Esophagus muscularis mucosa (tissue), 4 donors: ENCODE results near the gene KDM5A. TPM values are rescaled to one million over a fixed set of nuclear protein-coding genes. Genes with fewer than 3 reads are reported as not detected.

Experiments used
- DNase-seq: peaks from one replicate; pipeline ENCODE4 v3.0.0-alpha.2; 2017; ENCODE audit errors: extremely low spot score
- H3K27ac ChIP-seq, 4 donors: fragments of 200-600 bp; sonication (generic); replicated peaks in 1 of 4; 1 replicate in 3 of 4; 2 replicates in 1 of 4; pipeline ENCODE4 v1.5.1; 2016 to 2019; ENCODE audit warnings: mild to moderate bottlenecking in 1 of 4
- H3K27me3 ChIP-seq, 4 donors: fragments of 200-600 bp; sonication (generic); one replicate each; pipeline versions ENCODE4 v1.5.1 to v1.6.0; 2016 to 2019
- H3K36me3 ChIP-seq, 4 donors: fragments of 200-600 bp; sonication (generic); one replicate each; pipeline ENCODE4 v1.5.1; 2016 to 2019
- H3K4me1 ChIP-seq, 4 donors: fragments of 200-600 bp; sonication (generic); one replicate each; pipeline ENCODE4 v1.5.1; 2016 to 2019
- H3K4me3 ChIP-seq, 4 donors: fragments of 200-600 bp; sonication (generic); 1 replicate in 2 of 4; 2 replicates in 2 of 4; pipeline ENCODE4 v1.5.1; 2016 to 2019; ENCODE audit warnings: mild to moderate bottlenecking in 4 of 4, moderate library complexity in 1 of 4
- H3K9me3 ChIP-seq, 4 donors: fragments of 200-600 bp; sonication (generic); 1 replicate in 3 of 4; 2 replicates in 1 of 4; pipeline ENCODE4 v1.5.1; 2016 to 2019
- CTCF ChIP-seq, 3 experiments: fragments of 200-600 bp in 2 of 3; fragments of 450-650 bp in 1 of 3; sonication (generic) in 2 of 3; IDR thresholded peaks; one replicate each; pipeline ENCODE4 v1.5.1; 2017 to 2019; ENCODE audit warnings: antibody characterized with exemption in 3 of 3, mild to moderate bottlenecking in 2 of 3, moderate library complexity in 1 of 3
- EP300 ChIP-seq: sonication (generic); formaldehyde crosslinking; IDR thresholded peaks from one replicate; pipeline ENCODE4 v1.6.1; 2017; ENCODE audit warnings: antibody characterized with exemption
- POLR2A ChIP-seq: fragments of 450-650 bp; IDR thresholded peaks from one replicate; pipeline ENCODE4 v1.6.1; 2017; ENCODE audit warnings: antibody characterized with exemption, moderate library complexity, mild to moderate bottlenecking, low read depth
- POLR2AphosphoS5 ChIP-seq, 2 donors: sonication (generic); formaldehyde crosslinking; IDR thresholded peaks; one replicate each; pipeline ENCODE4 v1.6.1; 2017; ENCODE audit warnings: antibody characterized with exemption in 2 of 2
- WGBS: methylation state at CpG from one replicate; pipeline ENCODE4 v1.1.5; 2018; 5-methylcytosine and 5-hydroxymethylcytosine counted together
- intact Hi-C: fragments of 100-400 bp; cut with DNase I; formaldehyde crosslinking; loops from one replicate; pipeline ENCODE4 v1.15.1; 2023
- total RNA-seq, 4 donors: library from RNA; depleted of rRNA; stranded (reverse); fragments of >200 nt; gene quantifications; one replicate each; pipeline versions ENCODE4 v1.1.0 to v1.2.1, GENCODE V29; 2016

Gene KDM5A
- total RNA-seq, 4 donors from 2014 or later, result 33.6 to 46.1 (median 39.1) TPM

- Histone ChIP-seq H3K4me3 (peak overlapping the region; percentile 60 to 73 (median 70)), H3K27ac (peak overlapping the region; percentile 73 to 78 (median 74)), H3K27me3 (no peaks in the 10 kb centered on the region), H3K9me3 (no peaks in the 10 kb centered on the region), H3K36me3 (peaks cover 0 to 4% (median 0%) of the 10 kb centered on the region in 4 donors), H3K4me1 (peaks cover 12 to 17% (median 14%) of the 10 kb centered on the region in 4 donors)
- WGBS, result 0% methylated on average over 8 of the region's 8 CpGs
- TF ChIP-seq POLR2A (no peak), EP300 (no peak), POLR2AphosphoS5 (IDR thresholded peaks at IDR 0.05) (no peak), CTCF (IDR thresholded peaks at IDR 0.05) (no peak)
- intact Hi-C loops, result no loop called here
- DNase-seq, result no peak
These were observed 12.9 kb upstream of the KDM5A start for GRCh38 chr12:402029-402389.

DNA sequence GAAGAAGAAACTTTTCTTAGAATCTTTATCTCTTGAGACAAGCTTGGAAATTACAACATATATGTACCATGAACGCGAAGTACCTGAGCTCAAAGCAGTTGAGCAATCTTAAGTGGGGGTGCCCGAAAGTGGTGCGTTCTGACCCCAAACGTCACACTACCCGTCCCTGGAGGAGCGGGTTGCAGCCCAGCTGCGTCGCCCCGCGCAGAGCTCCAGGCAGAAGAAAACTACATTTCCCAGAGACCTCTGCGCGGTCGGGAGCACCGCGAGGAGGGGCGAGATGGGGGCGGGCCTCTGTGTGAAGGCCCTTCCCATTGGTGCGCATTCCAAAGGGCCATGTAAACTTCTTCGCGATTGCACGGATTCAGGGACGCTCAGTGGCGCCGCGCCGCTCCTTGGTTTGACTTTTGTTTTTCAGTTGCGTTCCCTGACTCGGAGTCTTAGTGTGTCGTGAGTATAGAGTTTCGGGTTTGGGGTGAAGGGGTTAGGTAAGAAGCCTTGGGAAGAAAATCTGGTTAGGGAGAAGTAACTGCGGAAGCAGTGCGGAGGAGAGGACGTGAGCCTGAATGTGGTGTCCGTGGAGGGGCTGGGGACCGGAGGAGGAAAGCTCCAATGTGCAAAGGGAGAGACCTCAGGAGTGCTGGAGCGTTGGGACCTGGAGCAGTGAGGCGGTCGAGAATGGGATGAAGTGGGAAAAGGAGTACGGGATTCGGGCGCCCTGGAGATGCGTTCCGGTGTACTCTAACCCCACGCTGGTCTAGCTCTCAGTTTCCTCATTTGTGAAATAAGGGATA, 12.3 kb upstream of the KDM5A start, which contains the start of gene CCDC77:
TSS of gene CCDC77 (plus strand) at position 410 of the 794 bp plus-strand sequence. CDS start 7,740 bp downstream, outside the sequence.
- 1% methylated on average over 31 of the region's 45 CpGs for WGBS
- peak within 1 kb of the TSS; percentile 60 to 73 (median 70) for H3K4me3 ChIP-seq
- peaks cover 12 to 17% (median 14%) of the 10 kb centered on the region in 4 donors for H3K4me1 ChIP-seq
- DNase-seq, result peak; percentile 98
- H3K27ac ChIP-seq, result peak within 1 kb of the TSS; percentile 73 to 78 (median 74)
- no peaks in the 10 kb centered on the region for H3K27me3 ChIP-seq
- H3K9me3 ChIP-seq, result no peaks in the 10 kb centered on the region
- intact Hi-C loops, result no loop called here
- H3K36me3 ChIP-seq, result no peaks in the 10 kb centered on the region
- TF ChIP-seq CTCF (IDR thresholded peaks at IDR 0.05) (peak; percentile 30 to 51 (median 32)), EP300 (no peak), POLR2A (no peak), POLR2AphosphoS5 (IDR thresholded peaks at IDR 0.05) (peak; percentile 78 to 88)

- no peak for TF ChIP-seq POLR2A
- TF ChIP-seq CTCF (IDR thresholded peaks at IDR 0.05), result no peak
- TF ChIP-seq EP300, result no peak
- no peak for TF ChIP-seq POLR2AphosphoS5 (IDR thresholded peaks at IDR 0.05)
- WGBS, result 68% methylated on average over 8 of the region's 8 CpGs
- intact Hi-C loops, result no loop called here
- Histone ChIP-seq H3K4me1 (peaks cover 12 to 17% (median 14%) of the 10 kb centered on the region in 4 donors), H3K27ac (peak overlapping the region; percentile 73 to 78 (median 74)), H3K9me3 (no peaks in the 10 kb centered on the region), H3K4me3 (peak overlapping the region; percentile 60 to 73 (median 70)), H3K36me3 (no peaks in the 10 kb centered on the region), H3K27me3 (no peaks in the 10 kb centered on the region)
- no peak for DNase-seq
These were observed 11.7 kb upstream of the KDM5A start for GRCh38 chr12:400828-401227.

- Histone ChIP-seq H3K36me3 (peaks cover 7 to 14% (median 12%) of the 10 kb centered on the region in 4 donors), H3K9me3 (no peaks in the 10 kb centered on the region), H3K27me3 (no peaks in the 10 kb centered on the region), H3K4me1 (peaks cover 33 to 44% (median 40%) of the 10 kb centered on the region in 4 donors), H3K27ac (peak overlapping the region; percentile 87 to 95 (median 94)), H3K4me3 (peak overlapping the region; percentile 86 to 97 (median 90))
- intact Hi-C loops, result no loop called here
- WGBS, result under 1% methylated on average over 26 of the region's 35 CpGs
- DNase-seq, result no peak
- TF ChIP-seq POLR2A (no peak), EP300 (no peak), CTCF (IDR thresholded peaks at IDR 0.05) (no peak)
These were observed 479 bp downstream of the KDM5A start for GRCh38 chr12:388541-389141.
